Activated CD8-positive, alpha-beta memory T cell treated with anti-CD3 and anti-CD28 coated beads, Interleukin-2, amount 50 U/mL, for 1 hour (primary cell): Measurements from ENCODE around the gene ASMTL.
"Not testable (repeated sequence)": the region's sequence is repeated elsewhere in the genome, so short reads cannot be mapped to it uniquely, and the experiment has no call there.

ENCODE experiments used
- DNase-seq: peaks from one replicate; pipeline ENCODE4 v3.0.0-alpha.2; 2020; ENCODE audit errors: extremely low read depth

The ASMTL gene

DNA sequence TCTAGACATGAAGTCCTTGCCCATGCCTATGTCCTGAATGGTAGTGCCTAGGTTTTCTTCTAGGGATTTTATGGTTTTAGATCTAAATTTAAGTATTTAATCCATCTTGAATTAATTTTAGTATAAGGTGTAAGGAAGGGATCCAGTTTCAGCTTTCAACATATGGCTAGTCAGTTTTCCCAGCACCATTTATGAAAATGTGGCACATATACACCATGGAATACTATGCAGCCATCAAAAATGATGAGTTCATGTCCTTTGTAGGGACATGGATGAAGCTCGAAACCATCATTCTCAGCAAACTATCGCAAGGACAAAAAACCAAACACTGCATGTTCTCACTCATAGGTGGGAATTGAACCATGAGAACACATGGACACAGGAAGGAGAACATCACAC is 29.8 kb upstream of the ASMTL start:
- DNase-seq, result not testable (repeated sequence)

DNA sequence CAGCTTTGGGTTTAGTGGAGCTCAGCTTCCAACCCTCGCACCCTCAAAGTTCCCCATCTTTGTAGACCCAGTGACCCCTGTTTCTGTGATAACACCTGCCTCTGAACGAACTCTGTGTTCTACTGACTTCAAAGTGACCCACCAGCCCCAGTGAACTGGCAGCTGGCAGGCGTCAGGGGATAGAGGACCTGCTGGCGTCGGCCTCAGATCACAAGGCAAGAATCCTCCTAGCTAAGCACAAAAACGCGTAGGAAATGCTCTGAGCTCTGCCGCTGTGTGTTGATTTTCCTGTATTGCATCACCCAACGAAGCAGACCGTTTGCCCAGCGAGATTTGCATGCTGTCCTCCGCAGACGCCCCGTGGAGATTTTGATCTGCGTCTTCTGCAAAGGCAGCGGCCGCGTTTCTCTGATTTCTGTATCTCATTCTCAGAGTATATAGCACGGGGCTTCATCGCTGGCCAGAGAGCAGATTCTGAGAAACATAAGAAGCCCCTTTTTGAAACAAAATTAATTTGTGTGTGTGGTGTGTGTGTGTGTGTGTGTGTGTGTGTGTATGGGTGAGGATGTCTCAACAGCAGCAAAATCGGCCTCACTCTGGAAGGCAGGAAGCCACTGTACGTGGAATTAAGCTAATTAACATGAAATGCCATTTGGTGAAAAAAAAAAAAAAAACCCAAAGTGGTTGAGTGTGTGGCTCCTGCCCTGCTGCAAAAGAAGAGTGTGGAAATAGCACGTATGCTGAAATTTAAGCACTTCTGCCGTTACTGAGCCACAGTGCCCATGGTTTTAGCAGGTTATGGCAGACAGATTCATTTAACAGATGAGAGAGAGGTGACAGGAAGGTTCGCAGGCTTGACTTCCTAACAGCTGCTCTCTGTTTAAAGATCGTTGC is 29.2 kb upstream of the ASMTL start:
- peak; percentile 66 for DNase-seq

DNA sequence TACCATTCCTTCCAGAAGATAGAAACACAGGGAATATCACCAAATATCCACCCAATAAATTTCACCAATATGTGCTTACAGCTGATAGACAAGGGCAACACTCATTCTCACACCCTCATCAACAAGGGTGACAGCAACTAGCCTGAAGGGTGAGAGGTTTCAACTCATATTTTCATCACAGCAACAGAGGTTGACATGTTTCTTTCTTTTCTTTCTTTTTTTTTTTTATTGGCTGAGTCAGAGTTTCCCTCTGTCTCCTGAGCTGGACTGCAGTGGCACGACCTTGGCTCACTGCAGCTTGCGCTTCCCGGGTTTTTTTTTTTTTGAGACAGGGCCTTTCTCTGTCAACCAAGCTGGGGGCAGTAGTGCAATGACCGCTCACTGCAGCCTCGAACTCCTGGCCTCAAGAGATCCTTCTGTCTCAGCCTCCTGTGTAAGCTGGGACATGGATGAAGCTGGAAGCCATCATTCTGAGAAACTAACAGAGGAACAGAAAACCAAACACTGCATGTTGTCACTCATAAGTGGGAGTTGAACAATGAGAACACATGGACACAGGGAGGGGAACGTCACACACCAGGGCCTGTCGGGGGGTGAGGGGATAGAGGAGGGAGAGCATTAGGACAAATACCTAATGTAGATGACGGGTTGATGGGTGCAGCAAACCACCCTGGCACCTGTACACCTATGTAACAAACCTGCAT is 27.5 kb upstream of the ASMTL start:
- no peak for DNase-seq

DNA sequence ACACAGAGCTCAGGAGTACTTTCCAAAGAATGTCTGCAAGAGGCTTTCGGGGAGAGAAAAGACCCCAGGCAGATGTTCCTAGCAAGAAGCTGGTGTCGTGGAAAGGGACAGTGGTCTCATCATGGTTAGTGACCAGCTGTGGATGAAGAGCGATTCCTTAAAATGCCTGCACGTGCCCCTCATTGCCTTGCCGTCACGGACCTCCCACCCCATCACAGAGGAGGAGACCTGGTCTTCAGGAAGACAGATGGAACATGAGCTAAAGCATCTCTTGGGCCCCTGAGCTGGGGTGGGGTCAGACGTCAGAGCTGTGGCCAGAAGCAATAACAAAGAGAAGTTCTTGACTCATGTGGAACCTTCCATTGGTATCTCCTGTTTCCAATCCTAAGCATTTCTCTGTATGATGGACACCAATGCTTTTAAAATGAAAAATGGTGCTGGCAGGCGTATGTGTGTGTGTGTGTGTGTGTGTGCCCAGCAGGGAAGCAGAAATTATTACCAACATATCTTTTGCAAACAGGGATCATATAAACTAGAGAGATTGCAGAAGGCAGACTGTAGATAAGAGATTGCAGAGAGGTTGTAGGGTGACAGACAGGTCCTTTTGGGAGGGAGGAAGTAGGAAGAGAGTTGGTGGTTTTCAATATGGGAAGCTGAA is 25.2 kb upstream of the ASMTL start:
- no peak for DNase-seq

DNA sequence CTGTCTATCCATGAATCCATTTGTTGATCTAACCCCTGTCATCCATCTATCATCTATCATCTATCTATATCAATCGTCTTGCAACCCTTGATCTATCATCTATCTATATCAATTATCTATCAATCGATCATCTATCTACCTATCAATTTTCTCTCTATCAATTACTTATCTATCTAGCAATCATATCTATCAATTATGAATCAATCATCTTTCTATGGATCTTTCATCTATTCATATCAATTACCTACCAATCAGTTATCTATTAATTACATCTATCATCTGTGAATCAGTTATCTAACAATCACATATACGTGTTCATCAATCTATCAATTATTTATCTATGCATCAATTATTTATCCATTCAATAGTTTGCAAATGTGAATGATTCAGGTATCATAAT is 24.5 kb upstream of the ASMTL start:
- DNase-seq, result no peak

DNA sequence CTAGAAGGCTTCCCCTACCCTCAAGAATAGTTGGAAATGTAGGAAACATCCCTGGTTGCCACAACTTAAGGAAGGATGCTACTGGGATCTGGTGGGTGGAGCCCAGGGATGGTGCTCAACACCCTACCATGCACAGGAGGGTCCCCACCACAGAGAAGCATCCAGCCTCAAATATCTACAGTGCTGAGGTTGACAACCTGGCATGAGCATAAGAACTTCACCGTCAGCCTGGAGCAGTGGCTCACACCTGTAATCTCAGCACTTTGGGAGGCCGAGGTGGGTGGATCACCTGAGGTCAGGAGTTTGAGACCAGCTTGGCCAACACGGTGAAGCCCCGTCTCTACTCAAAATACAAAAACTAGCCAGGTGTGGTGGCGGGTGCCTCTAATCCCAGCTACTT is 24.0 kb upstream of the ASMTL start:
- DNase-seq, result no peak

DNA sequence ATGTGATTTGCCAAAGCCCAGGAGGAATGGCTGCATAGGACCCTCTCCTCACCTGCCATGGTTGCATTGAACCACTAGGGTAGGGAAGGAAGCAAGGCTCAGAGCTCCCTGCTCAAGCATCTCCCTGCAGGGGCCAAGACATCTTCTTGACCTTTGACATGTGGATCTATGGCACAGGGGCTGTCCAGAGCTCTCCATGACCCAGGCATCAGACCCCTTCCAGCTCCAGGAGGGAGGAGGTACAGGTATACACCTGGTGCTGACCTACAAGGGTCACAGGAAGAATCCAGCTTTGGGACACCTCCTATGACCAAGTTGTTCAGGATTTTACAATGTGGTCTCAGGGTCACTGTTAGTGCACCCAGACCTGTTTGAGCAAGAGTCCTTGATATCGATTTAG is 23.2 kb upstream of the ASMTL start:
- DNase-seq, result no peak

DNA sequence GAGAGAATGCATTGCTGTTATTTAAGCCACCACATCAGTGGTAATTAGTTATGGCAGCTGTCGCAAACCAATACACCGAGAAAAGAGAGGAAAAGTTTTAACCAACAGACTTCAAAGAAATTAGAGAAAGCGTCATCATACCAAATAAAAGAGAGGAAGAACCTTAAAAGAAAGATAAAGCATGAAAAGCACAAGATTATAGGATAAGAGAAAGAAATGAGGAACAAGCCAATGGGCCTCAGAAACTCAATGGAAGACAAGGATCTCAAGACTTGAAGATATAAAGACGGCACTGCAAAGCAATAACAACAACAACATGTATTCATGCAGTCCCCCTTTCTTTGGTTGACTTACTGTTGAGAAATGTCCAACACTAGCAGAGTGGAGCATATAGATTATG is 22.8 kb upstream of the ASMTL start:
- DNase-seq, result no peak

DNA sequence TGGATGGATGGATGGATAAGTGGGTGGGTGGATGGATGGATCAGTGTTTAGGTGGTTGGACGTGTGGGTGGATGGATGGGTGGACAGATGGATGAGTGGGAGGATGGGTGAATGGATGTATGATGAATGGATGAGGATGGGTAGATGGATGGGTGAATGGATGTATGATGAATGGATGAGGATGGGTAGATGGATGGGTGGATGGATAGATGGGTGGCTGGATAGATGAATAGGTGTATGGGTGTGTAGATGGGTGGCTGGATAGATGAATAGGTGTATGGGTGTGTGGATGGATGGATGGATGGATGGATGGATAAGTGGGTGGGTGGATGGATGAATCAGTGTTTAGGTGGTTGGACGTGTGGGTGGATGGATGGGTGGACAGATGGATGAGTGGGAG is 21.9 kb upstream of the ASMTL start:
- DNase-seq, result not testable (repeated sequence)

DNA sequence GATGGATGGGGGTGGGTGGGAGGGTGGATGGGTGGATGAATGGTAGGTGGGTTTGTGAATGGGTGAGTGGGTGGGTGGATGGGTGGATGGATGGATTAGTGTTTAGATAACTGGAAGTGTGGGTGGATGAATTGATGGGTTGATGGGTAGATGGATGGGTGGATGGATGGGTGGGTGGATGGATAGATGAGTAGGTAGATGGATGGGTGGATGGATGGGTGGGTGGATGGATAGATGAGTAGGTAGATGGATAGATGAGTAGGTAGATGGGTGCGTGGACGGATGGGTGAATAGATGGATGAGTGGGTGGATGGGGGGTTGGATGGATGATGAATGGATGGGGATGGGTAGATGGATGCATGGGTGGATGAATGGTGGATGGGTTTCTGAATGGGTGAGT is 20.3 kb upstream of the ASMTL start:
- DNase-seq, result no peak

DNA sequence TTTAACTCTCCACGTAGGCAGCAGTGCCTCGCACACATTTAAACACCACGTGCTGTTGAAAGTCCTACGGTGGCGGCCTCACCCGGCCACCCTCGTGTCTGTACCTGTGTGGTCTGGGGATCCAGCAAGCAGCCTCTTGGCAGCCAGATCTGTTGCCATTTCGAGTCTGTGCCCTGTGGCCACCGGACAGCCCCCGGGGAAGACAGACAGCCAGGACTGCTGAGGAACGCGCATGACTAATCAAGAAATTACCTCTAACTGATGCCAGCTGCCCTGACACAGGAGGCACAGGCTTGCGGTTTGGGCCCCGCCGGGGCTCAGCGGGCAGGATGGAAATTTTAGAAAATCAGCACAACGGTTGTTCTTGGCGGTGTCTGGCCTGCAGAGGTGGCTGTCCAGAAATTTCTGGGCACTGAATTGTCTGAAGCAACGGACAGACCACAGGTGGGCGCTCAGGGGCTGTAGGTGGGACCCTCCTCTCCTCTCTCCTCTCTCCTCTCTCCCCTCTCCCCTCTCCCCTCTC is 15.6 kb upstream of the ASMTL start:
- DNase-seq, result peak; percentile 48

DNA sequence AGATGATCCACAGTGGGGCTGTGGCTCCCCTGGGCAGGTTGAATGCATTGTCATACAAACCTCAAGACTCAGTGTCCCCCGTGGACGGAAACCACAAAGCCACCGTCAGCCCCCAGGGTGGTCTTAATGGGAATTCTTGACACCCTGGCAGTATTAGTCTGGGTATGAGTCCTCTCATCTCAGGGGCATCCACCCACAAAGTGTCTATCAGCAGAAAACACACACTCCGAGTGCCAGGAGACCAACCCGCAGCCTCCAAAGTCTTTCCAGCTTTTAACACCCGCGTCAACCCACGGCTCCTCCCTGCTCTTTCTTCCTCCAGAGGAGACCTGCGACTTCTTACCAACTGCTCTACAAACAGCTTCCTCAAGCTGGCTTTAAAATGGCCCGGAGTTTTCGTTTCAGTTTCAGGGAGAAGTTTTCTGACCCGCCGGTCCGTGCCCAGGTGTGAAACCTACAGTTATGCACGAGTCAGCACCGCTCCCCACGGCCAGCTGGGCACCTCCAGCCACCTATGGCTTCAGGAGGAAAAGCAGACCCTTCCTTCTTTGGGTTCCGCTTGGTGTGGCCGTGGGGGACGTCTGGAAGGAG is 14.4 kb upstream of the ASMTL start:
- DNase-seq, result no peak

DNA sequence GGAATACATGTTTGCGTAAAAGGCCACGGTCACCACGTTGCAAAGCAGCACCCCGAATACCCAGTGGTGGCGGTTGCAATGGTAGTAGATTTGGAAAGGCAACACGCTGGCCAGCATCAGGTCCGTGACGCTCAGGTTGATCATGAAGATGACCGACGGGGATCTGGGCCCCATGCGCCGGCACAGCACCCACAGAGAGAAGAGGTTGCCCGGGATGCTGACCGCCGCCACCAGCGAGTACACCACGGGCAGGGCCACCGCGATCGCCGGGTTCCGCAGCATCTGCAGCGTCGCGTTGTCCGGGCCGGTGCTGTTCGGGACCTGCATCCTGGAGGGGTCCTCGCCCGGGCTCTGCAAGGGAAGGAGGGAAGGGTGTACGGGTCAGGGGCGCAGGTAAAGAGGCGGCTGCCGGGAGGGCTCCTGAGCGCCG is 13.5 kb upstream of the ASMTL start:
- DNase-seq, result no peak

DNA sequence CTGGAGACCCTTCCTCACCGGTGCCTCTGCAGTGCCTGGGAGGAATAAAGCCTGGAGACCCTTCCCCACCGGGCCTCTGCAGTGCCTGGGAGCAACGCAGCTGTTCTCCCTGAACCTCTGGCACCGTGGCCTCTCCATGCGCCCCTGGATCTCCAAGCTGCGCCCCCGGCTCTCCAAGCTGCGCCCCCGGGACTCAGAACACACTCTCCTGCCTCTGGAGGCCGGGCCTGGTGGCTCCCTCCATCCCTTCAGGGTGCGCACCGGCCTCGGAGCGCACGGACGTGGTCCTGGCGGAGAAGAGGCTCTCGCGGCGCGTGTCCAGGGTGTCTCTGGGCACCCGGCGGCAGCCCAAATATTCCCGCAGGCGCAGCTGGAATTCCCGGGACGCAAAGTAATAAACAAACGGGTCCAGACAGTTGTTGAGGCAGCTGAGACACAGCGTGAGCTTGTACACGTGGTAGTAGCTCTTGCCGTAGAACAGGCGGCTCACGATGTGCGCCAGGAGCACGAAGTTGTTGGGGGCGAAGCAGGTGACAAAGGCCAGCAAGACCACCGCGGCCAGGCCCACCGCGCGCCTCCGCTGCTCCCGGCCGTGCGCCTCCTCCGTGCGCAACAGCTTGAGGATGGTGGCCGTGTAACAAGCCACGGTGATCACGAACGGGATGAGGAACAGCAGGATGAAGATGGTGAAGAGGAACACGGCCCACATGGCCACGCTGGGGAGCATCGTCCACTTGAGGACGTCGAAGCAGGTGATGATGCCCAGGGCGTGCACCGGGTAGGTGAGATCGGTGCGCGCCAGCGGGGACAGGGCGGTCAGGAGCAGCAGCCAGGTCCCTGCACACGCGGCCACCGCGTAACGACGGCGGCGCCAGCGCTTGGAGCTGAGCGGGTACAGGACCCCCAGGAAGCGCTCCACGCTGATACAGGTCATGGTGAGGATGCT is 12.8 kb upstream of the ASMTL start:
- DNase-seq, result no peak

DNA sequence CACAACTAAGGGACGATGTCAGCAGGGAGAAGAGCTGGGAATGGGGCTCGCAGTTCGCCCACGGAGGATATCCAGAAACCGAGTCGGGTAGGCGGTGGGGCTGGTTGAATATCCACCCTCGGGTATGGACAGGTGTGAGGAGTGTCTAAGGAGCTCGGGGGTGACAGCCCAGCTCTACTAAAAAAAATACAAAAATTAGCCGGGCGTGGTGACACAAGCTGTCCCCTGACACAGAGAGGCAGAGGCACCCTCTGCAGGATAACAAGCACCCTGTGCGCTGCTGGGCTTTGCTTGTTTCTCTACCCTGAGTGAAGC is 12.2 kb upstream of the ASMTL start:
- no peak for DNase-seq

DNA sequence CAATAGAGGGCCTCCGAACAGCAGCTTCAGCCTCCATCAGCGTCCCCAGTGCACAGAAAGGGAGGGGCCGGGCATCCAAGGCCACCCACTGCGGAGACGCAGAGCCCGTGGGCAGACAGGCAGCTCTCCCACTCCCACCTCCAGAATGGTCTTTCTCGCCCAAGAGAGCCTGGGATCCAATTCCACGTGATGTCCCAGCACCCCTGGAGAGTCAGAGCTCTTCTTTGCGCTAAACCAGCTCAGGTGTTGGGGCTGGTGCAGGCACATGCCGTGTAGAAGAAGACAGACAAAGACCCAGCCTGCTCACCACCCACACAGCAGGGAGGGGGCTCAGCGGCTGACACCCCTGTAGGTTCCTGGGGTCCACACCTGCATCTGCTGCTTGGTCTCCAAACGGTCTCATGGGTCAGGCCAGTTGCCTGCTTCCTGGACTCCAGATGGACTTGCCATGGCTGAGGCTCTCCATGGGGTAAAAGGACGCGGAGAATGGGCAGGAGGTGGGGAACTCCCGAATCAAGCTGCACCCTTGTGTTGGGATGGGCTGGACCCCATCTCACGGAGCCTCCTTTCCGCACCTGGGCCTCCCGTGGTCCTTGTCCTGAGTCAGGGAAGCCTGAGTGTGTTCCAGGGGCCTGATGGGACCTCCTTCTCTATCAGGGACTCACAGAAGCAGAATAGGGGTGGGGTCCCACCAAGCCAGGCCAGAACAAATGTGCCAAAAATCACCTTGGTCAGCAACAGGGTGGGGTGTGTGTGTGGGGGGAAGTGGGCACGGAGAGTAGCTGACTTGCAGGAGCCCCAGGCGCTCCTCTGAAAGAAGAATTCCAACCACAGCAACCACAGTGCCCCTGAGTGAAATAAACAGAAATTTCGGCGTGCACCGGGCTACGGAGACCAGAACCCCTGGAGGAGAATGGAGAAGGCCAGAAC is 11.6 kb upstream of the ASMTL start:
- DNase-seq, result no peak

DNA sequence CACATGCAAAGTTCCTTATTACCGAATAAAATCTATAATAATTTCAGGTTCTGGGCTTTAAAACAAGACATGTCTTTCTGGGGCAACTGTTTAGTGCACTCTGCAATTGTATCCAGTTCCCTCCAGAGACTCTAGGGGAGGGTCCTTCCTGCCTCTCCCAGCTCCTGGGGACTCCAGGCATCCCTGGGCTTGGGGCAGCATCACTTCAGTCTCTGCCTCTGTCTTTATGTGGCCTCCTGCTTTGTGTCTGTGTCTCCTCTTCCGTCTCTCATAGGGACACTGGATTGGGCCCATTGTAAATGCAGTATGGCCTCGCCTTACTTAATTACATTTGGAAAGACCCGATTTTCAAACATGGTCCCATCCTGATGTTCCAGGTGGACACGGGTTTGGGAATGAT is 10.9 kb upstream of the ASMTL start:
- no peak for DNase-seq

DNA sequence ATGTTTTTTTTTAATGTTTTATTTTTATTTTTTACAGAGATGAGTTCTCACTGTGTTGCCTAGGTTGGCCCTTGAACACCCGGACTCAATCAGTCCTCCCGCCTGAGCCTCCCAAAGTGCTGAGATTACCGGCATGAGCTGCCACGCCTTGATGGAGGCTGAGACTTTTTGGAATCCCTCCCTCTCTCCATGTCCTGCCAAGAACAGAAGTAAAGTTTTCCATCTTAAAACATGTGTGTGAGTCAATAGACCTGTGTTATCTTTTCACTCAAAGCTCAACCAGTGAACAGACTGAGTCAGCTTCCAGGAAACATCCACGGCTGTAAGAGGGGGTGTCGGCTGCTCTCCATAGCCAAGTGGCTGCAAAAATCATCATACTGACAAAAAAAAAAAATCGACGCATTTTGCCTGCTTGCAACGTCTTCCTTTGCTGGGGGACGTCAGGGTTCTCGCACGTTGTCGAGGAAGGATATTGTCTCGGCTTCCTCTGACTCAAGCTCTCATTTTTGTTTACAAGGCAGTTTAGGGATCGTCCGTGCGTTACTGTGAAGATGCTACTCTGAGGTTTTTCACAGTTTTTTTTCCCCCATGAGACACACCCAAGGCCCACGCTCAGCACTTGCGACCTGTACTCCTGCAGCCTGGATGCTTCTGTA is 10.0 kb upstream of the ASMTL start:
- DNase-seq, result peak; percentile 69

DNA sequence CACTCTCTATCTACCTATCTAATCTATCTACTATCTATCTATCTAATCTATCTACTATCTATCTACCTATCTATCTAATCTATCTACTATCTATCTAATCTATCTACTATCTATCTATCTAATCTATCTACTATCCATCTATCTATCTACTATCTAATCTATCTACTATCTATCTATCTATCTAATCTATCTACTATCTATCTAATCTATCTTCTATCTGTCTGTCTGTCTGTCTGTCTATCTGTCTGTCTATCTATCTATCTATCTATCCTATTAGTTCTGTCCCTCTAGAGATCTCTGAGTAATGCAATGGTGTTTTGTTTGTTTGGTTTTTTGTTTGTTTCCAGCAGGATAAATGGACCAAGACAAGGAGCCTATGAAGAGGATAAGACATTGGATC is 9.4 kb upstream of the ASMTL start:
- DNase-seq, result no peak

DNA sequence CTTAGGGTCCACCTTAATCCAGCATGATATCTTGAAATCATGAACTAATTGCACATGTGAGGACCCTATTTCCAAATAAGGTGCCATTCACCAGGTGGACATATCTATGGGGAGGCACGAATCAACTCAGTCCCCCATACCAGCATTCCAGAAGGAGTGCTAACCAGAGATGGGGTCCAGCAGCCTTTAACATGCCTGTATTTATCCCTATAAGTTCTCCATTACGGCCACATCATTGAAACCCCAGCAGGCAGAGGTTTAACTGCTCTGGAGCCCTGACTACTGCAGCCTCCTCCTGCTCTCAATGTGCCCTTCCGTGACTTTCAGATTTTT is 3.2 kb upstream of the ASMTL start:
- no peak for DNase-seq
